Activated CD4-positive, alpha-beta T cell treated with anti-CD3 and anti-CD28 coated beads, Interleukin-2, amount 50 U/mL, for 16 hours (primary cell): ENCODE measurements around the gene ASPN.
A peak's percentile ranks its signal among the peaks of the same experiment; 100 is the strongest.

Experiments
- DNase-seq: peaks from one replicate; pipeline ENCODE4 v3.0.0-alpha.2; 2020

Gene ASPN

GRCh38 chr9:92482329-92482728, at the start of gene ASPN:
TSS of gene ASPN (minus strand) at chr9:92482506.
- DNase-seq = no peak

- DNase-seq = no peak
These were observed 48.6 kb upstream of the ASPN start for GRCh38 chr9:92530893-92531292.

- no peak for DNase-seq
These were observed 46.8 kb upstream of the ASPN start for GRCh38 chr9:92529124-92529523.

- no peak for DNase-seq
These were observed 46.2 kb upstream of the ASPN start for GRCh38 chr9:92528522-92528849.

GRCh38 chr9:92527832-92528521, 45.7 kb upstream of the ASPN start:
- no peak for DNase-seq

- DNase-seq = peak; percentile 16
These were observed 45.1 kb upstream of the ASPN start for GRCh38 chr9:92527291-92527828.

GRCh38 chr9:92525306-92525705, 43.0 kb upstream of the ASPN start:
- no peak for DNase-seq

- no peak for DNase-seq
These were observed 42.6 kb upstream of the ASPN start for GRCh38 chr9:92524881-92525280.

GRCh38 chr9:92522983-92523970, 41.0 kb upstream of the ASPN start:
- DNase-seq = no peak

GRCh38 chr9:92520837-92521236, 38.5 kb upstream of the ASPN start:
- DNase-seq = no peak

- DNase-seq = no peak
These were observed 35.9 kb upstream of the ASPN start for GRCh38 chr9:92518199-92518598.

- DNase-seq = no peak
These were observed 34.7 kb upstream of the ASPN start for GRCh38 chr9:92517046-92517445.

GRCh38 chr9:92516521-92516920, 34.2 kb upstream of the ASPN start:
- DNase-seq = no peak

- DNase-seq = no peak
These were observed 32.3 kb upstream of the ASPN start for GRCh38 chr9:92514635-92515034.

GRCh38 chr9:92513349-92513748, 31.0 kb upstream of the ASPN start:
- DNase-seq = no peak

GRCh38 chr9:92512622-92513021, 30.3 kb upstream of the ASPN start:
- no peak for DNase-seq

- DNase-seq = no peak
These were observed 28.4 kb upstream of the ASPN start for GRCh38 chr9:92510747-92511146.

- DNase-seq = no peak
These were observed 26.7 kb upstream of the ASPN start for GRCh38 chr9:92509050-92509449.

GRCh38 chr9:92508018-92508820, 25.9 kb upstream of the ASPN start:
- no peak for DNase-seq

GRCh38 chr9:92507496-92507895, 25.2 kb upstream of the ASPN start:
- DNase-seq = no peak

GRCh38 chr9:92507005-92507404, 24.7 kb upstream of the ASPN start:
- DNase-seq = no peak

- no peak for DNase-seq
These were observed 24.0 kb upstream of the ASPN start for GRCh38 chr9:92506184-92506857.

- no peak for DNase-seq
These were observed 22.6 kb upstream of the ASPN start for GRCh38 chr9:92504881-92505280.
